Spinal cord (tissue), 10 donors: Measurements from ENCODE around the gene SNU13. TPM values are rescaled to one million over a fixed set of nuclear protein-coding genes. Genes with fewer than 3 reads are reported as not detected.
"Not testable (repeated sequence)": the region's sequence is repeated elsewhere in the genome, so short reads cannot be mapped to it uniquely, and the experiment has no call there.

Experiments used
- DNase-seq, 6 donors: peaks; one replicate each; pipeline versions ENCODE4 v3.0.0 to v3.0.0-alpha.2; 2013 to 2015; ENCODE audit warnings: low spot score in 6 of 6, low read depth in 4 of 6
- H3K27ac ChIP-seq: one replicate; pipeline ENCODE4 v1.5.1; 2013; ENCODE audit warnings: low read depth, low read length, control low read depth
- H3K27me3 ChIP-seq: one replicate; pipeline ENCODE4 v1.6.1; 2013; ENCODE audit warnings: low read length; ENCODE audit not compliant: control insufficient read depth, insufficient read depth
- H3K36me3 ChIP-seq: one replicate; pipeline ENCODE4 v1.6.1; 2013; ENCODE audit warnings: low read length; ENCODE audit not compliant: control insufficient read depth, insufficient read depth
- H3K4me1 ChIP-seq: one replicate; pipeline ENCODE4 v1.6.1; 2013; ENCODE audit warnings: low read length; ENCODE audit not compliant: control insufficient read depth, insufficient read depth
- H3K4me3 ChIP-seq: one replicate; pipeline ENCODE4 v1.5.1; 2013; ENCODE audit warnings: low read depth, low read length, control low read depth
- H3K9me3 ChIP-seq: one replicate; pipeline ENCODE4 v1.6.1; 2013; ENCODE audit warnings: low read length; ENCODE audit not compliant: control insufficient read depth, insufficient read depth
- WGBS: methylation state at CpG from one replicate; pipeline ENCODE4 v1.1.5; 2013; ENCODE audit warnings: missing lambda C conversion rate; ENCODE audit not compliant: insufficient coverage; 5-methylcytosine and 5-hydroxymethylcytosine counted together
- polyA plus RNA-seq, 2 donors: library from polyadenylated mRNA; unstranded; fragments of 120-200 nt; gene quantifications; one replicate each; pipeline ENCODE4 v1.2.1, GENCODE V29; 2013; ENCODE audit not compliant: insufficient read length in 2 of 2
- small RNA-seq: library from RNA; depleted of rRNA; stranded (forward); fragments of <200 nt; gene quantifications from one replicate; pipeline ENCODE3, GENCODE V24; 2014; ENCODE audit warnings: low replicate concordance
- total RNA-seq, 2 donors: library from RNA; depleted of rRNA in 1 of 2; stranded (reverse); fragments of 120-200 nt in 1 of 2; fragments of >200 nt in 1 of 2; gene quantifications; one replicate each; pipeline versions ENCODE4 v1.2.3 to v1.2.4, GENCODE V29; 2013 to 2014
- donor health status: healthy.

The SNU13 gene
- total and polyA plus RNA-seq, 4 donors: 89.4 to 245 (median 178) TPM

DNA sequence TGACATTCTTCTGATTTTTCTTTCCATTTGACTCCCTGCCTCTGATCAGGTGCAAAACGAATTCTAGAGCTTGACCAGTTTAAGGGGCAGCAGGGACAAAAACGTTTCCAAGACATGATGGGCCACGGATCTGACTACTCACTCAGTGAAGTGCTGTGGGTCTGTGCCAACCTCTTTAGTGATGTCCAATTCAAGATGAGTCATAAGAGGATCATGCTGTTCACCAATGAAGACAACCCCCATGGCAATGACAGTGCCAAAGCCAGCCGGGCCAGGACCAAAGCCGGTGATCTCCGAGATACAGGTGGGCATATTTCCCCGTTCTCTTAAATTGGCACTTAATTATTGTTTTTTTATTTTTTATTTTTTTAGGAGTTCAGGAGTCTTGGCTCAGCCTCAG lies 52.2 kb downstream of the SNU13 start:
- WGBS: 86% methylated on average over 3 of the region's 7 CpGs
- Histone ChIP-seq H3K4me1 (no peaks in the 10 kb centered on the region), H3K27me3 (no peaks in the 10 kb centered on the region), H3K4me3 (no peak overlapping the region), H3K27ac (no peak overlapping the region), H3K9me3 (no peaks in the 10 kb centered on the region), H3K36me3 (peaks cover 78% of the 10 kb centered on the region)
- no peak for DNase-seq

GRCh38 chr22:41634610-41635009 lies 54.1 kb downstream of the SNU13 start:
- H3K4me1 ChIP-seq, H3K27ac ChIP-seq, H3K9me3 ChIP-seq, DNase-seq, H3K4me3 ChIP-seq, H3K27me3 ChIP-seq: not testable (repeated sequence)
- 100% methylated on average over 5 of the region's 8 CpGs for WGBS
- peaks cover 79% of the 10 kb centered on the region for H3K36me3 ChIP-seq

GRCh38 chr22:41631615-41632014 lies 57.1 kb downstream of the SNU13 start:
- H3K36me3 ChIP-seq: peaks cover 77% of the 10 kb centered on the region
- H3K4me1 ChIP-seq: not testable (repeated sequence)
- WGBS: 90% methylated on average over 2 of the region's 23 CpGs

GRCh38 chr22:41631115-41631514 lies 57.6 kb downstream of the SNU13 start:
- H3K27ac ChIP-seq, H3K4me1 ChIP-seq, H3K27me3 ChIP-seq, H3K9me3 ChIP-seq, DNase-seq, H3K4me3 ChIP-seq: not testable (repeated sequence)
- WGBS: 97% methylated on average over 13 of the region's 28 CpGs
- peaks cover 78% of the 10 kb centered on the region for H3K36me3 ChIP-seq

More at GRCh38 chr22:41631615-41632014, 57.1 kb downstream of the SNU13 start:
- not testable (repeated sequence) for H3K27ac ChIP-seq, H3K9me3 ChIP-seq, H3K4me3 ChIP-seq, DNase-seq, H3K27me3 ChIP-seq

DNA sequence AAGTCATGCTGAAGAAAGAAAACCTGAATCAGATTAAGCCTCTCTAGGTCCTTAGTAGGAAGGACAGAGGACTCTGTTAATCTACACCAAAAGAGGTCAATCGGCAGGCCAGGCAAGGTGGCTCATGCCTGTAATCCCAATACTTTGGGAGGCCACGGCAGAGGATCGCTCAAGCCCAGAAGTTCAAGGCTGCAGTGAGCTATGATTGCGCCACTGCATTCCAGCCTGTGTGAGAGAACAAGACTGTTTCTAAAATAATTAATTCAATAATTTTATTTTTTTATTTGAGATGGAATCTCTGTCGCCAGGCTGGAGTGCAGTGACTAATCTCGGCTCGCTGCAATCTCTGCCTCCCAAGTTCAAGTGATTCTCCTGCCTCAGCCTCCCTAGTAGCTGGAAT lies 63.1 kb downstream of the SNU13 start:
- peaks cover 70% of the 10 kb centered on the region for H3K36me3 ChIP-seq
- no peak for DNase-seq
- no peak overlapping the region for H3K27ac ChIP-seq
- H3K4me3 ChIP-seq: no peak overlapping the region
- H3K4me1 ChIP-seq: no peaks in the 10 kb centered on the region
- 100% methylated on average over 1 of the region's 7 CpGs for WGBS
- H3K27me3 ChIP-seq: no peaks in the 10 kb centered on the region
- no peaks in the 10 kb centered on the region for H3K9me3 ChIP-seq

Small RNA genes lying within 50 kb of the gene (small RNA-seq; reads per million reads assigned to genes)
- not detected for gene HMGN2P10
- gene RF00019: not detected
- gene RNU6-476P: not detected
- gene RNU6ATAC22P: not detected

Other genes starting within 250 kb of the SNU13 start
- gene TOB2, start 242.1 kb downstream of the SNU13 start, total RNA-seq: 10 to 100 TPM; 17.1 to 34.0 TPM
- gene TOB2, start 242.1 kb downstream of the SNU13 start, polyA plus RNA-seq: 10 to 100 TPM; 43.7 to 45.5 TPM
- gene PHF5A, start 220.2 kb downstream of the SNU13 start, total RNA-seq: 10 to 100 TPM; 30.0 to 48.8 TPM
- 10 to 100 TPM; 43.0 to 46.3 TPM for gene PHF5A, start 220.2 kb downstream of the SNU13 start, polyA plus RNA-seq
- gene ACO2, start 219.8 kb downstream of the SNU13 start, total RNA-seq: 100 to 1,000 TPM; 101 to 113 TPM
- 100 to 1,000 TPM; 181 to 183 TPM for gene ACO2, start 219.8 kb downstream of the SNU13 start, polyA plus RNA-seq
- 10 to 100 TPM; 17.9 to 33.2 TPM for gene POLR3H, start 144.4 kb downstream of the SNU13 start, total RNA-seq
- gene POLR3H, start 144.4 kb downstream of the SNU13 start, polyA plus RNA-seq: 10 to 100 TPM; 82.6 to 91.5 TPM
- gene CSDC2, start 127.9 kb downstream of the SNU13 start, total RNA-seq: 1 to 10 TPM; 8.0 to 9.0 TPM
- 10 to 100 TPM; 45.6 to 49.7 TPM for gene CSDC2, start 127.9 kb downstream of the SNU13 start, polyA plus RNA-seq
- gene PMM1, start 99.0 kb downstream of the SNU13 start, total RNA-seq: 10 to 100 TPM; 18.5 to 18.9 TPM
- gene PMM1, start 99.0 kb downstream of the SNU13 start, polyA plus RNA-seq: 10 to 100 TPM; 65.6 to 67.3 TPM
- 10 to 100 TPM; 28.4 TPM for gene DESI1, start 67.8 kb downstream of the SNU13 start, total RNA-seq
- 10 to 100 TPM; 64.1 TPM for gene DESI1, start 67.8 kb downstream of the SNU13 start, polyA plus RNA-seq
- gene XRCC6, start 67.6 kb downstream of the SNU13 start, total RNA-seq: 100 to 1,000 TPM; 213 to 239 TPM
- 100 to 1,000 TPM; 219 to 221 TPM for gene XRCC6, start 67.6 kb downstream of the SNU13 start, polyA plus RNA-seq
- gene MEI1, start 10.6 kb upstream of the SNU13 start, total RNA-seq: 1 to 10 TPM; 1.5 to 1.6 TPM
- 1 to 10 TPM; 2.5 to 3.6 TPM for gene MEI1, start 10.6 kb upstream of the SNU13 start, polyA plus RNA-seq
- gene CCDC134, start 111.8 kb upstream of the SNU13 start, total RNA-seq: 10 to 100 TPM; 10.0 to 12.6 TPM
- 1 to 10 TPM; 5.8 to 6.5 TPM for gene CCDC134, start 111.8 kb upstream of the SNU13 start, polyA plus RNA-seq
- gene SREBF2, start 144.2 kb upstream of the SNU13 start, total RNA-seq: 10 to 100 TPM; 60.2 to 68.1 TPM
- 100 to 1,000 TPM; 170 to 176 TPM for gene SREBF2, start 144.2 kb upstream of the SNU13 start, polyA plus RNA-seq
- gene SHISA8, start 226.2 kb upstream of the SNU13 start, total RNA-seq: under 1 TPM; 0.40 to 0.61 TPM
- 1 to 10 TPM; 3.0 to 5.2 TPM for gene SHISA8, start 226.2 kb upstream of the SNU13 start, polyA plus RNA-seq
- 1 to 10 TPM in 1 of 2 donors, under 1 TPM in 1; 0.79 to 1.1 TPM for gene TNFRSF13C, start 237.9 kb upstream of the SNU13 start, total RNA-seq
- 1 to 10 TPM; 2.3 to 2.9 TPM for gene TNFRSF13C, start 237.9 kb upstream of the SNU13 start, polyA plus RNA-seq